Stimulated activated CD4-positive, alpha-beta T cell treated with anti-CD3 and anti-CD28 coated beads, TNF-alpha, amount 100 ng/mL, for 48 hours (primary cell): Measurements from ENCODE around the gene TTC1.

Source experiments
- DNase-seq, 3 donors: peaks; one replicate each; pipeline ENCODE4 v3.0.0-alpha.2; 2020; ENCODE audit warnings: low read depth in 3 of 3

Gene TTC1

GRCh38 chr5:160083501-160083900 lies 74.6 kb downstream of the TTC1 start:
- DNase-seq: no peak

- no peak for DNase-seq
Measured at GRCh38 chr5:160084144-160084543, 75.2 kb downstream of the TTC1 start.

GRCh38 chr5:160087199-160087598 lies 78.3 kb downstream of the TTC1 start:
- no peak for DNase-seq

- no peak for DNase-seq
Measured at GRCh38 chr5:160088805-160089204, 79.9 kb downstream of the TTC1 start.

- DNase-seq: no peak
Measured at GRCh38 chr5:160089531-160089930, 80.6 kb downstream of the TTC1 start.

- DNase-seq: no peak
Measured at GRCh38 chr5:160090059-160090458, 81.1 kb downstream of the TTC1 start.

- DNase-seq: no peak
Measured at GRCh38 chr5:160092514-160092913, 83.6 kb downstream of the TTC1 start.

- DNase-seq: no peak
Measured at GRCh38 chr5:160092960-160093707, 84.2 kb downstream of the TTC1 start.

- no peak for DNase-seq
Measured at GRCh38 chr5:160096178-160096577, 87.2 kb downstream of the TTC1 start.

- DNase-seq: no peak
Measured at GRCh38 chr5:160097991-160098390, 89.1 kb downstream of the TTC1 start.

GRCh38 chr5:160105686-160106360 lies 96.9 kb downstream of the TTC1 start:
- DNase-seq: no peak

GRCh38 chr5:160108124-160108523 lies 99.2 kb downstream of the TTC1 start:
- DNase-seq: no peak
